ENCODE data around the gene IL17RD.

Gene IL17RD

GRCh38 chr3:57065588-57065987, 99.6 kb downstream of the IL17RD start:
- no peak for DNase-seq (ENCODE audit: low read depth in 2 of 2)

GRCh38 chr3:57064572-57064971, 100.6 kb downstream of the IL17RD start:
- DNase-seq (ENCODE audit: low read depth in 2 of 2) = no peak

GRCh38 chr3:57064001-57064400, 101.2 kb downstream of the IL17RD start:
- DNase-seq (ENCODE audit: low read depth in 2 of 2) = no peak

GRCh38 chr3:57063032-57063431, 102.1 kb downstream of the IL17RD start:
- DNase-seq (ENCODE audit: low read depth in 2 of 2) = no peak

- no peak for DNase-seq (ENCODE audit: low read depth in 2 of 2)
Observed at GRCh38 chr3:57062101-57062631, 103.0 kb downstream of the IL17RD start.

GRCh38 chr3:57061556-57061955, 103.6 kb downstream of the IL17RD start:
- no peak for DNase-seq (ENCODE audit: low read depth in 2 of 2)

- no peak for DNase-seq (ENCODE audit: low read depth in 2 of 2)
Observed at GRCh38 chr3:57060089-57060821, 104.9 kb downstream of the IL17RD start, which contains the start of gene SPATA12. SPATA12 (plus strand) TSS chr3:57060664; CDS start chr3:57073695, 13,031 bp downstream.

GRCh38 chr3:57059411-57059810, 105.7 kb downstream of the IL17RD start:
- no peak for DNase-seq (ENCODE audit: low read depth in 2 of 2)

- no peak for DNase-seq (ENCODE audit: low read depth in 2 of 2)
Observed at GRCh38 chr3:57057351-57057750, 107.8 kb downstream of the IL17RD start.

GRCh38 chr3:57053122-57053521, 112.0 kb downstream of the IL17RD start:
- DNase-seq (ENCODE audit: low read depth in 2 of 2) = no peak

- no peak for DNase-seq (ENCODE audit: low read depth in 2 of 2)
Observed at GRCh38 chr3:57052662-57053061, 112.5 kb downstream of the IL17RD start.

GRCh38 chr3:57048728-57049127, 116.4 kb downstream of the IL17RD start:
- DNase-seq (ENCODE audit: low read depth in 2 of 2) = no peak

- no peak for DNase-seq (ENCODE audit: low read depth in 2 of 2)
Observed at GRCh38 chr3:57048052-57048671, 117.0 kb downstream of the IL17RD start.

GRCh38 chr3:57046101-57046765, 118.9 kb downstream of the IL17RD start:
- DNase-seq (ENCODE audit: low read depth in 2 of 2) = no peak

GRCh38 chr3:57043518-57043917, 121.6 kb downstream of the IL17RD start:
- DNase-seq (ENCODE audit: low read depth in 2 of 2) = no peak

- DNase-seq (ENCODE audit: low read depth in 2 of 2) = no peak
Observed at GRCh38 chr3:57041674-57042073, 123.5 kb downstream of the IL17RD start.
